ENCODE measurements around the gene HSH2D. TPM values are rescaled to one million over a fixed set of nuclear protein-coding genes. Genes with fewer than 3 reads are reported as not detected.
A peak's percentile ranks its signal among the peaks of the same experiment; 100 is the strongest.

Gene HSH2D
- total and polyA plus RNA-seq, 10 of the 15 experiments (the other 5 are each of a cell fraction or from before 2014, with no cell fraction given) = 22.0 to 145 (median 89.3) TPM

- 0 out of 2 replicates have a peak, but pooled peaks have one; percentile 45 for TF ChIP-seq POLR2A (IDR thresholded peaks at IDR 0.05; ENCODE audit: low read depth, low read length)
- no peak for TF ChIP-seq NR2C1 (IDR thresholded peaks at IDR 0.05)
- TF ChIP-seq RUNX3 (IDR thresholded peaks at IDR 0.05; ENCODE audit: low read length) = no peak
- TF ChIP-seq REST (IDR thresholded peaks at IDR 0.05; ENCODE audit: low read depth, low read length) = no peak
- TF ChIP-seq CREM (IDR thresholded peaks at IDR 0.05; ENCODE audit: low read depth) = no peak
- no peaks in the 10 kb centered on the region for H3K27me3 ChIP-seq (replicated peaks in 1 of 2; ENCODE audit: control insufficient read depth in 2 of 2, insufficient read depth in 2 of 2, low read length in 1 of 2)
- ChIA-PET POLR2A (interaction anchor here (0.9 to 5.4 kb wide), 5 partner anchors 9 to 23 kb away, joined by 3 to 32 read pairs (median 5); partner anchors contain the start of gene HSH2D), RAD21 (ENCODE audit: unreplicated experiment) (interaction anchor here (1.2 kb wide), 1 partner anchor 9 kb away, joined by 3 read pairs; no protein-coding TSS in a partner anchor), CTCF (interaction anchor here (1.5 to 3.8 kb wide), 3 partner anchors 8 to 18 kb away, joined by 4 to 14 read pairs (median 8); partner anchors contain the start of gene HSH2D), SMC1A (ENCODE audit: uncharacterized antibody, unreplicated experiment) (interaction anchor here (0.7 to 3.3 kb wide), 4 partner anchors 8 to 60 kb away, joined by 3 to 12 read pairs (median 6); partner anchors contain the start of genes HSH2D and TPM4)
- no peak overlapping the region for H2AFZ ChIP-seq (ENCODE audit: control insufficient read depth, low read depth, low read length)
- FAIRE-seq = no peak
- H3K36me3 ChIP-seq (ENCODE audit: control insufficient read depth in 2 of 2, insufficient read depth in 2 of 2, low read length in 1 of 2) = peaks cover 15 to 24% of the 10 kb centered on the region in 2 experiments
- intact Hi-C loops (cut with micrococcal nuclease; ENCODE audit: unreplicated experiment) (no loop called here), in situ Hi-C loops (cut with MboI) (no loop called here)
- no peaks in the 10 kb centered on the region; the same call in 2 of the 3 replicates for H3K9me3 ChIP-seq (replicated peaks; ENCODE audit: control insufficient read depth, insufficient read depth, low read length)
- DNase-seq (ENCODE audit: low read depth, low spot score) = no peak
- ATAC-seq = no peak
- peak overlapping the region; percentile 29; the same call in 1 of the 2 replicates for H3K27ac ChIP-seq (ENCODE audit: control insufficient read depth, insufficient read depth)
- no peak overlapping the region for H3K4me3 ChIP-seq
- no peaks in the 10 kb centered on the region; the same call in 1 of the 2 replicates for H3K79me2 ChIP-seq (ENCODE audit: control insufficient read depth, insufficient read depth, low read length)
- no peak overlapping the region; the same call in 1 of the 2 replicates for H3K4me2 ChIP-seq (ENCODE audit: control insufficient read depth, insufficient read depth)
- no peak overlapping the region for H3K9ac ChIP-seq (ENCODE audit: control insufficient read depth, insufficient read depth, low read length)
- no peaks in the 10 kb centered on the region for H4K20me1 ChIP-seq (ENCODE audit: control insufficient read depth, insufficient read depth)
- WGBS (ENCODE audit: insufficient coverage, insufficient replicate concordance, low lambda C conversion rate, missing lambda C conversion rate) = 63% methylated on average over 4 of the region's 4 CpGs
- peaks cover 46% of the 10 kb centered on the region for H3K4me1 ChIP-seq (ENCODE audit: control insufficient read depth, insufficient read depth, low read length)
- no TSS peak for BruUV-seq (replicated peaks)
These were observed 7.9 kb upstream of the HSH2D start for GRCh38 chr19:16135430-16136127.
